ENCODE results near the gene B4GALT6.
A peak's percentile ranks its signal among the peaks of the same experiment; 100 is the strongest.
"Not testable (repeated sequence)": the region's sequence is repeated elsewhere in the genome, so short reads cannot be mapped to it uniquely, and the experiment has no call there.

Gene B4GALT6

DNA sequence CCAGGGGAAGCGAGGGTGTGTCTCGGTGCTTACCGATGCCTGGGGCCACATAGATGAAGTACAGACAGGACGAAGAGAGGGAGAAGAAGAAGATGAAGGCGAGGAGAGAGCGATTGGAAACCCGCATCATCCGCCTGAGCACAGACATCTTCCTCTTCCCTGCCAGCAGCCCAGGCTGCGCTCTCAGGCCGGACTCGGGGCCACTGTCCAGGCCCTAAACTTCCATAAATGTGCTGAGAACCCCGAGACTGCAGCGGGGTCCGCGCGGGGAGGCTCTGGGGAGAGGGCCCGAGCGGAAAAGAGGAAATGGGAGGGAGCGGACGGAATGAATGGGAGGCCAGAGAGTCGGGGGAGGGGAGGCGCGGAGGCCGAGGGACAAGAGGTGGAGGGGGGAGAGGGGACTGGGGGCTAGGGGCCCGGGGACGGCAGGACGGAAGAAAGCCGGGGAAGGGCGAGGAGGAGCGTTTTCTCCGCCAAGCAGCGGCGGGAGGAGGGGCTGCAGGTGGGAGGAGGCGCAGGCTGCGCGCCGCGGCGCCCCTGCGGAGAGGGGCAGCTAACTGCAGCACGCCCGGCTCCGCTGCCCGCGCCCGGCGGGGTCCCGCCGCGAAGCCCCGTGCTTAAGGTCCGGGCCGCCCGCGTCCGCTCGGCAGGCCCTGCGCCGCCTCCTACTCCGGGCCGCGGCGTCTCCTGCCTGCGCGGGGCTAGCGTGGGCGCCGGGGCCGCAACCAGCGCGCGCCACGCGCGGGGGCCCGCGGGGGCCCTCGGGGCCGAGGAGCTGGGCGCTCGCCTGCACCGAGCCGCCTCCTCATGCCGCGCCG is at the start of gene B4GALT6:
TSS of gene B4GALT6 (minus strand) at position 303 of the 818 bp plus-strand sequence. CDS start at position 148, 155 bp downstream.
- Histone ChIP-seq H3K27ac (peak within 1 kb of the TSS in 1 of 2 donors; percentile 45), H3K4me3 (peak within 1 kb of the TSS; percentile 80)
- TF ChIP-seq, protein P1, sequence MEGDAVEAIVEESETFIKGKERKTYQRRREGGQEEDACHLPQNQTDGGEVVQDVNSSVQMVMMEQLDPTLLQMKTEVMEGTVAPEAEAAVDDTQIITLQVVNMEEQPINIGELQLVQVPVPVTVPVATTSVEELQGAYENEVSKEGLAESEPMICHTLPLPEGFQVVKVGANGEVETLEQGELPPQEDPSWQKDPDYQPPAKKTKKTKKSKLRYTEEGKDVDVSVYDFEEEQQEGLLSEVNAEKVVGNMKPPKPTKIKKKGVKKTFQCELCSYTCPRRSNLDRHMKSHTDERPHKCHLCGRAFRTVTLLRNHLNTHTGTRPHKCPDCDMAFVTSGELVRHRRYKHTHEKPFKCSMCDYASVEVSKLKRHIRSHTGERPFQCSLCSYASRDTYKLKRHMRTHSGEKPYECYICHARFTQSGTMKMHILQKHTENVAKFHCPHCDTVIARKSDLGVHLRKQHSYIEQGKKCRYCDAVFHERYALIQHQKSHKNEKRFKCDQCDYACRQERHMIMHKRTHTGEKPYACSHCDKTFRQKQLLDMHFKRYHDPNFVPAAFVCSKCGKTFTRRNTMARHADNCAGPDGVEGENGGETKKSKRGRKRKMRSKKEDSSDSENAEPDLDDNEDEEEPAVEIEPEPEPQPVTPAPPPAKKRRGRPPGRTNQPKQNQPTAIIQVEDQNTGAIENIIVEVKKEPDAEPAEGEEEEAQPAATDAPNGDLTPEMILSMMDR (IDR thresholded peaks at IDR 0.05) = no peak
- DNase-seq (ENCODE audit: low spot score) = no peak

- DNase-seq (ENCODE audit: low spot score) = no peak
- Histone ChIP-seq H3K27ac (no peak overlapping the region), H3K4me3 (no peak overlapping the region)
- TF ChIP-seq, protein P1 (IDR thresholded peaks at IDR 0.05) = no peak
Measured at GRCh38 chr18:31731628-31732027, 47.2 kb upstream of the B4GALT6 start.

DNA sequence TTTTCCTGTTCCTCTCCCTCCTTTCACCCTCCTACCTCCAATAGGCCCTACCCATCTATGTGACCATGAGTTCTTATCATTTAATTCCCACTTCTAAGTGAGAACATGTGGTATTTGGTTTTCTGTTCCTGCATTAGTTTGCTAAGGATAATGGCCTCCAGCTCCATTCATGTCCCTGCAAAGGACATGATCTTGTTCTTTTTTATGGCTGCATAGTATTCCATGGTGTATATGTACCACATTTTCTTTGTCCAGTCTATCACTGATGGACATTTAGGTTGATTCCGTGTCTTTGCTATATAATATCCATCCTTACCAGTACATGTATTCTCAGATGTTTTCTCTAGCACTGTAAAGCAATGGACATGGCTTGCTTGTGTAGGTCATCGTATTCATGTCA is 44.8 kb upstream of the B4GALT6 start:
- not testable (repeated sequence) for DNase-seq (ENCODE audit: low spot score); H3K27ac ChIP-seq; H3K4me3 ChIP-seq

GRCh38 chr18:31723990-31724711 is 39.8 kb upstream of the B4GALT6 start:
- Histone ChIP-seq H3K27ac (peak overlapping the region; percentile 40 to 47), H3K4me3 (peak overlapping the region; percentile 70)
- no peak for DNase-seq (ENCODE audit: low spot score)
- TF ChIP-seq, protein P1 (IDR thresholded peaks at IDR 0.05) = no peak

- TF ChIP-seq, protein P1 (IDR thresholded peaks at IDR 0.05) = no peak
- H3K27ac ChIP-seq = peak overlapping the region; percentile 40 to 47
- H3K4me3 ChIP-seq = peak overlapping the region; percentile 70
- DNase-seq (ENCODE audit: low spot score) = no peak
Measured at GRCh38 chr18:31723639-31723989, 39.2 kb upstream of the B4GALT6 start.

GRCh38 chr18:31722369-31722957 is 38.1 kb upstream of the B4GALT6 start:
- Histone ChIP-seq H3K27ac (no peak overlapping the region), H3K4me3 (no peak overlapping the region)
- TF ChIP-seq, protein P1 (IDR thresholded peaks at IDR 0.05) = peak; percentile 78
- DNase-seq (ENCODE audit: low spot score) = no peak

DNA sequence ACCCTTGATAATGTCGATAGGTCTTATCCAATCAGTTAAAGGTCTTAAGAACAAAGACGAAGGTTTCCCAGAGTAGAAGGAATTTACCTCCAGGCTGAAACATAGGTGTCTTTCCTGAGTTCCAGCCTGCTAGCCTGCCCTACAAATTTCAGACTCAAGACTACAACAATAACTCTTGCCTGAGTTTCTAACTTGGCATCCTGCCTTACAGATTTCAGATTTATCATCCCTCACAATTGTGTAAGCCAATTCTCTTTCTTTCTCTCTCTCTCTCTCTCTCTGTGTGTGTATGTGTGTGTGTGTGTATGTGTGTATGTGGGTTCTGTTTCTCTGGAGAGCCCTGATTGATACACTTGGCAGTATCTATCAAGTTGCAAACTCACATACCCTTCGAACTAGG is 37.2 kb upstream of the B4GALT6 start:
- Histone ChIP-seq H3K27ac (no peak overlapping the region), H3K4me3 (no peak overlapping the region)
- no peak for DNase-seq (ENCODE audit: low spot score)
- TF ChIP-seq, protein P1 (IDR thresholded peaks at IDR 0.05) = no peak
